Hippocampal formation (tissue), 2 donors: ENCODE measurements around the gene MEGF6.

Experiments used
- DNase-seq, 2 donors: peaks; one replicate each; lab custom pipeline; 2025; lab: John Stamatoyannopoulos, UW

Gene MEGF6

DNA sequence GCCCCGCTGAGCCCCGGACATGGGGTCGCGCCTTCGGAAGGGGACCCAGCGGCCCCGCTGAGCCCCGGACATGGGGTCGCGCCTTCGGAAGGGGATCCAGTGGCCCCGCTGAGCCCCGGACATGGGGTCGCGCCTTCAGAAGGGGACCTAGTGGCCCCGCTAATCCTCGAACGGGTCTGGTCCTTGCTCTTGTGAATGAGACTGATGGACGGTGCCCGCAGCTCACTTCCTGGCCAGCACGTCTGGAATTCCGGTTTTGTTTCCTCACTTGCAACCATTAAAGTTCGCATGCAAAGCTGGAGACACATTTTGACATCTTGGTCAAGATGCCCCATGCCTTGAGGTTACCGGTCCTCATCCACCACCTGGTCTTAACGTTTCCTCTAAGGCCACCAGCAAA, 33.0 kb upstream of the MEGF6 start:
- DNase-seq, result no peak

DNA sequence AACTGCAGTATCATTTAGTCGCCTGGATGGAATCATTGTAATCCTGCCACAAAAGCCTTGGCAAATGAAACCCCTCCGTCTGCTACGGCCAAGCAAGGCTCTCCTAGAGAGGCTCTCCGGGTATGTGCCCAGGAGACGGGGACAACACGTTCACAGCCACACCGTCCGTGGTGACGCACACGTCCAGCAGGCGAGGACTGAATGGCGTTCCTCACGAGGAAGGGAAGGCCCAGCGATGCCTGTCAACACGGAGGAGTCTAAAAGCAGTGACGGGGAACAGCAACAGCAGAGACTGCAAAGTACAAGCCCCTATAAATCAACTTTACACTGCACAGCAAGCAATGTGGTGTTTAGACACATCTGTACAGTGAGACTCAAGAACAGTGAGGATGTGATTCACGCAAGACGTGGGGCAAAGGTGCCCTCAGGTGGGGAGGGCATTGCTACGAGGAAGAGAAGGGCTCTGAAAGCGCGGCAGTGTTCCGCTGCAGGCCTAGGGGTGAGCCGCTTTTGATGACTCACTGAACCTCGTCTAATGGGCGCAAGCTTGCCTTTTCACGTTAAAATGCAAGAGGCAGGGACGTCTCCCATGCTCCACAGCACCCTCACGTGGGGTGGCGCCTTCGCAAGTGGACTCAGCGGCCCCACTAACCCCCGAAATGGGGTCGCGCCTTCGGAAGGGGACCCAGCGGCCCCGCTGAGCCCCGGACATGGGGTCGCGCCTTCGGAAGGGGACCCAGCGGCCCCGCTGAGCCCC, 31.8 kb upstream of the MEGF6 start:
- no peak for DNase-seq

DNA sequence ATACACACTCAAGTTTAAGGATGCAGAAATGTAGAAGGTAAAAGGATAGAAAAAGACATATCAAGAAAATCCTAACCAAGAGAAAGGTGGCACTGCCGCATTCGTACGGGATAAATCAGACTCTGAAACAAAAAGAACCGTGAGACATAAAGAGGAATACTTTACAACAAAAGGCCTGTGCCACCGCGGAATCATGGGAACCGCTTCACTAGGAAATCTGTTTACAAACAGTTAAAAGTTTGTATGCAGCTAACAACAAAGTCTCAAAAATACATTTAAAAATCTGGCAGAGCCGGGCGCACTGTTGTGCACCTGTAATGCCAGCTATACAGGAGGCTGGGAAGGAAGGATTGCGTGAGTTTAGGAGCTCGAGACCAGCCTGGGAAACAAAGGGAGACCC, 30.5 kb upstream of the MEGF6 start:
- no peak for DNase-seq

DNA sequence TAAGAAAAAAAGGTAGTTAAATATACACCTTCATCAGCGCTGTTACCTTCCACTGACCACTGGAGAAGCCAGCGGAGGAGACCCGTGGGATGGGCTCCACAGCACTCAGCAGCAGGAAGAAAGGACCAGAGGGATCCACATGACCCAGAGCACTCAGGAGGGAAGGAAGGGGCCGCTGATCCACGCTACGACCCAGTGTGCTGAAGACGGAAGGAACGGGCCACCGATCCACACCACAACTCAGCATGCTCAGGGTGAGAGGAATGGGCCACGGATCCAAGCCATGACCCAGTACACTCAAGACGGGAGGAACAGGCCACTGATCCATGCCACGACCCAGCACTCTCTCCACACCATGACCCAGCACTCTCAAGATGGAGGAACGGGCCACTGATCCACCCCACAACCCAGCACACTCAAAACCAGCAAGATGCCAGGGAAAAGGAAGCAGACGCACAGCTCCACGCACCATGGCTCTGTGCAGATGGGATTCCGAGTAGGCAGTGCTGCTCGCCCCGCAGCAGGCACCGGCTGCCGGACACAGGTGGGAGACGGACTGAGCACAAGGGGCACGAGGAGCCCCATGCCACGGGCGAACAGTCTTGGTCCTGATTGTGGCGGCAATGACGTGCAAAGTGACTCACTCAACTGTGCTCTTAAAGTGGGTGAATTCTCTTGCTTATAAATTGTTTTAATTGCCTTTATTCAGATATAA, 29.9 kb upstream of the MEGF6 start:
- DNase-seq, result no peak

DNA sequence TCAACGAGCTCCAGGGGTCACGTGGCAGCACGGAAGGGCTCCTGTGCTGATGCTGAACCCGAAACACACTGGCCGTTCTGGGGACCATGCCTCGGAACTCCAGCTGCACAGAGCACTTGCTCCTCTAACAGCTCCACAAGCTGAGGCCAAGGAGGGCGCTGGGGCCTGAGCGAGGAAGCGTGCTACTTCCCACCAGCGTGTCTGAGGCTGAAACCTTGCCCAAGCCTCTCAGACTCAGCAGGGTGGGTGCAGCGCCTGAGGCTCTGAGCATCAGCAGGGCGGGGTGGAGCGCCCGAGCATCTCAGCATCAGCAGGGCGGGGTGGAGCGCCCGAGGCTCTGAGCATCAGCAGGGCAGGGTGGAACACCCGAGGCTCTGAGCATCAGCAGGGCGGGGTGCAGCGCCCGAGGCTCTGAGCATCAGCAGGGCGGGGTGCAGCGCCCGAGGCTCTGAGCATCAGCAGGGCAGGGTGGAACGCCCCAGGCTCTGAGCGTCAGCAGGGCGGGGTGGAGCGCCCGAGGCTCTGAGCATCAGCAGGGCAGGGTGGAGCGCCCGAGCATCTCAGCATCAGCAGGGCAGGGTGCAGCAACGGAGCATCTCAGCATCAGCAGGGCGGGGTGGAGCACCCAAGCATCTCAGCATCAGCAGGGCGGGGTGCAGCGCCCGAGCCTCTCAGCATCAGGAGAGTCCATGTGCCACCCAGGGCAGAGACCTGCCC, 29.0 kb upstream of the MEGF6 start:
- DNase-seq, result no peak

DNA sequence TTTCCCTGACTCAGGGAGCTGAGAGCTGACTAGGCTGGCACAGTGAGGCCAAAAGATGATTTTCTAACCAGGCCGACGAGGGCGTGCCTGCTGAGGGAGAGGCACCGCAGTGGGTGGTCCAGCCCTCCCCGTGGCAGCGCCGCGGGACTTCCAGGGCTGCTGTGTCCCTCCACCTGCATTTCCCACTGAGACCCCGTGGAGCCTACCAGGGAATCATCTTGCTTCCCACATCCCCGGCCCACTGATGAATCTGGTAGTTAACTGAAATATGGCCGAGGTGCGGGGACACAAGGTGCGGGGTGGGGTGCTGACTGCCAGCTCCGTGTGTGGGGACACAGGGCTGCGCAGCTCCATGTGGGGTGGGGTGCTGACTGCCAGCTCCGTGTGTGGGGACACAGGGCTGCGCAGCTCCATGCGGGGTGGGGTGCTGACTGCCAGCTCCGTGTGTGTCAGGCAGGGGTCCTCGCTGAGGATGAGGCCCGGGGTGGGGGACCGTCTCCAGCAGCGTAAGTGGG, 28.1 kb upstream of the MEGF6 start:
- no peak for DNase-seq

DNA sequence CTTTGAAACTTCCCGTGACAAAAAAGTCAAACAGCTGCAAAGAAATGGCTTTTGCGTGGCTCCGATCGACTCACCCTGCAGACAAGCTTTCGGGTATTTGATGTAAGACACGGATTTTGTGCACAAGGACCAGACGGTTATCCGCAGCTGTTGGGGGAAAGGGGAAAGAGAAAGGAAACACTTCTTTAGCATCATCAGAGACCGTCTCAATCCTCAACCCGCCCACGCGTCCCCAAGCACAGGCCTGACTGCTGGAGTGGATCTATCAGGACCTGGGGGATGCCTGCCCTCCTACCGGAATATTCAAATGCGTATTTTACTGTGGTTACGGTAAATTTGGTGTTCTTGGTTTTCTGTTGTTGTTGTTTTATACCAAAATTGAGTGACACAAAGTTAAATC, 27.4 kb upstream of the MEGF6 start:
- DNase-seq, result no peak

DNA sequence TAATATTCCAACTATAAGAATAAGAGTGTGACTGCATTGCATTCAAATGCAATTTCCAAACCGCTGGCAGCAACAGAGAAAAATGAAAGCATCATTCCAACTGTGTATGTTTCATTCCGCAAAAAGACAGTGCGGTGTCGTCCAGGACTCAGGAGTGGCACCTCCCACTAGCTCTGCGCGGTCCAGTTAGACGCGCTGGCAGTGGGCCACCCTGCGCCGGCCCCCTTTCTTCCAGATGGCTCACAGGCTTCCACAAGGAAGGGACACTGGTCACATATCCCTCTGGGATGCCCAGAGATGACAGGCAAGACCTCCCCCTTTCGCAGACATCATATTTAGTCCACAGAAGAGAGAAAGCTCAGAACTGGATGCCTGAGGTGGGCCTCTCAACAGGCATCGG, 26.7 kb upstream of the MEGF6 start:
- no peak for DNase-seq

DNA sequence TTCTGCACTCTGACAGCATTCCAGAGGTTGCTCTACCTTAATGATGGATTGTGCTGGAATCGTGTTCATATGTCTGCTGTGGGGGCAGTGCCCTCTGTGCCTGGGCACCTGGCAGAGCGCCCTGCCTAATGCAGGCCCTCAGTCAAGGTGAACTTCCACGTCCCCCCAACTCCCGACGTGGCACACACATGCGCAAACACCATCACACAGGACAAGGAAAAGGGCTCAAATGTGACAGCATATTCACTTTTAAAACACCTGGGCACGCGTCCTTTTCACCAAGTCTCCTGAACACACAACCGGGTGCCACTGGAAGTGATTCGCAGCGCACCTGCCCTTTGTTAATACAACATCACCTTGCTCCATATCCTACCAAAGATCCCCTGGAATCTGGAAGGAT, 25.2 kb upstream of the MEGF6 start:
- no peak for DNase-seq

DNA sequence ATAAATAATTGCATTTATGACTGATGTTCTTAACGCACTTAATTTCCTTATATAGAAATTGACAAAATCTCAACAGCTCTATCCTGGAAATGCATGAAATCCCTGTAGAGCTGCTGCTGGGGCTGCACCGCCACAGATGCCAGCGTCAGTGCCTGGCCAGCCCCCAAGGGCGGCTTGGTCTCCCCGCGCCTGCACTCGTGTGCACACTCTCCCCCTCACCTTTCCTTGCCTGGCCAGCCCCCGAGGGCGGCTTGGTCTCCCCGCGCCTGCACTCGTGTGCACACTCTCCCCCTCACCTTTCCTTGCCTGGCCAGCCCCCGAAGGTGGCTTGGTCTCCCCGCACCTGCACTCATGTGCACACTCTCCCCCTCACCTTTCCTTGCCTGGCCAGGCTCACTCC, 24.8 kb upstream of the MEGF6 start:
- DNase-seq, result no peak

DNA sequence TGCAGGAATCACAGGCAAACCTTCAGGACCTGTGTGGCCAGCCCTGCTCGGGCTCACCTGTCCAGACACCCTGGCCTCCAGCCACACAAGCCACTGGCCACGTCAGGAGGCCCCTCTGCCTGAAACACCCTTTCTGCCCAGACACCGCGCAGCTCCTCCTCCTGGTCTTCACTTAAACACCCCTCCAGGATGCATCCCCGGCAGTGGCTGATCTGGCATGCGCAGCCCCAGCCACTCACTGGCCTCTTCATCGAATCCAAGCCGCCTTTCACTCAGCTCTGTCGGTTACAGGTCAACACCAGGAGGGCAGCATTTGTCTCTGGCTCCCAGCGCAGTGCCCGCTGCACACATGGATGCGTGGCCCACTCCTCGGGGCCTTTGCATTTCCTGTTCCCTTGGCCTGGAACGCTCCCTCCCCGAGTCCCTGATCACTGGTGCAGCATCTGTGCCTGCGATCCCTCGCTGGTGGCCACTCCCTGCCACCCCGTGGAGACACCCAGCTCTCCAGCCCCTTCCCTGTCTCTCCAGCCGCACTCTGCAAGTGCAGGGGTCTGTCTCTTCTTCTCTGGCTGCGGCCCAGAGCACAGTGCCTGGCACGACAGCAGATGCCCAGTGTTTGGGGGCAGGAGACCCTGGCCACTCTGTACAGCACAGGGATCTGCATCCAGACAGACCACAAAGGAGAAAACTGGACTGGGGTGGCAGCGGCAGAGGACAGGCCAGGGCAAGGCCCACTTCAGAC, 22.9 kb upstream of the MEGF6 start:
- no peak for DNase-seq

DNA sequence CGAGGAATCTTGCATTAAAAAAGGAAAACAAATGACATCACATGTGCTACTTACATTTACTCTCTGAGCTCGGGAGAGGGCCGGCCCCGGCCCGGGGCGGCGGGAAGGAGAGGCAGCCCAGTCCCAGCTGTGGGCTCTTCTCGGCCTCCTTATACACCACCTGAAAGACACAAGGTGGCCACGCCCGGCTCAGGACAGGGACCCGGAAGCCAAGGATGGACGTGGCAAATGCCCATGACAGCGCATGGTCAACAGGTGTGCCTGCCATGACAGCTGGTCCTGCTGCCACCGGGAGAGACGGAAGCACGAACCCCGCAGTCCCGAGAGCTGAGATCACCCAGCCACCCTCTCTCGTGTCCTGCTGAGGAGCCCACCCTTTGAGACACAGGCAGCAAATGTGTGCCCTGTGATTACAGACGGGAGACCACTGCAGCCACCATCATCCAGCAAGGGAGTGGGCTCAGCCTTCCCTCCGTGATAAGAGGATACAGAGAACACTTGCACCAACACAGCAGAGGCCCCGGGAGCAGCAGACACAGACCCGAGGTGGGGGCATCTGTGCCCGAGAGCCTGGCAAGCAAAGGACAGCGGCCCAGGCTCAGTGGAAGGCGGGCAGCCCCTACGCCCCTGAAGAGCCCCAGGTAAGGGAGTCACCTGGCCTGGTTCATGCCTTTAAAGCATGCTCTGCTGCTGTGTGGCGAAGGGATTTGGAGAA, 22.2 kb upstream of the MEGF6 start:
- DNase-seq, result no peak

DNA sequence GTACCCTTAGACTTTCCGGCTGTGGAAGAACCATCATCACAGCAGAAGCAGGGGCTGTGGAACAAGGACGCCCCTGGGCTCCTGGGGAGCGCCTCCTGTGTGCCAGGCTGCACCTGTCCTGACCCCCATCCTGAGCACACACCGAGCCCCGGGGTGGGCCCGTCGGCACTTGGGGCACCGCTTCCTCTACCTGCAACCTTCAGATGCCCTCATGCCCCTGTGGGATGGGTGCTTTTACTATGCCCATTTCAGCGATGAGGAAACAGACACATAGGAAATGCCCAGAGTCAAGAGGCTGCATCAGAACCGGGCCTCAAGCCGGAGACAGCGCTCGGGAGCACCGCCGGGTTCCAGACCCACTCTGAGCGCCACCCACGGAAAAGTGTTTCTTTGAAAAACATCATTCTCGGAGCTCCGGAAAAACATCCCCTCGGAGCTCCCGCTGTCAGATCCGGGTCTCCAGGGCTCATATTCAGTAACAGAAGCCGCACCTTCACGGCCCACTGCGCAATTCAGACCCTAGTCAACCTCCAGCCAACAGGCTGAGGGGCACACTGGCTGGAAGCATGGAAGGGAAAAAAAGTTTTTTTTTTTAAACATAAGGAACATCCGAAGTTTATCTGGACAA, 21.5 kb upstream of the MEGF6 start:
- DNase-seq, result no peak

DNA sequence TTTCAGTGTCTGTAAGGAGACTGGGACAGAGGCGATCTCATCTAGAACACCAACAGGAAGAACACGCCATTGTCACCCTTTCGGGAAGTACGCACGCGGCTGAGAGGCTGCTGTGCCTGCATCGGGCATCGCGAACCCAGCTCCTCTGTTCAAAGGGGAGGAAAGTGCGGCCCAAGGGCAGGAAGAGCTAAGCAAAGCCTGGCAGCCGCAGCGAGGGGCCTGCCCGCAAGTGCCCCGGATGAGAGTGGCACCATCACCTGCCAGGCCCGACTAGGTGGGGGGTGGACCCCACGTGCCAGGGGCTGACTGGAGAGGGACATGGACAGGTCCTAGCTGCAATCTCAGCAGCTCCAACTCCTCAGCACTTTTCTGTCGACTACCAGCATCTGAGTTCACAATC, 21.0 kb upstream of the MEGF6 start:
- no peak for DNase-seq

DNA sequence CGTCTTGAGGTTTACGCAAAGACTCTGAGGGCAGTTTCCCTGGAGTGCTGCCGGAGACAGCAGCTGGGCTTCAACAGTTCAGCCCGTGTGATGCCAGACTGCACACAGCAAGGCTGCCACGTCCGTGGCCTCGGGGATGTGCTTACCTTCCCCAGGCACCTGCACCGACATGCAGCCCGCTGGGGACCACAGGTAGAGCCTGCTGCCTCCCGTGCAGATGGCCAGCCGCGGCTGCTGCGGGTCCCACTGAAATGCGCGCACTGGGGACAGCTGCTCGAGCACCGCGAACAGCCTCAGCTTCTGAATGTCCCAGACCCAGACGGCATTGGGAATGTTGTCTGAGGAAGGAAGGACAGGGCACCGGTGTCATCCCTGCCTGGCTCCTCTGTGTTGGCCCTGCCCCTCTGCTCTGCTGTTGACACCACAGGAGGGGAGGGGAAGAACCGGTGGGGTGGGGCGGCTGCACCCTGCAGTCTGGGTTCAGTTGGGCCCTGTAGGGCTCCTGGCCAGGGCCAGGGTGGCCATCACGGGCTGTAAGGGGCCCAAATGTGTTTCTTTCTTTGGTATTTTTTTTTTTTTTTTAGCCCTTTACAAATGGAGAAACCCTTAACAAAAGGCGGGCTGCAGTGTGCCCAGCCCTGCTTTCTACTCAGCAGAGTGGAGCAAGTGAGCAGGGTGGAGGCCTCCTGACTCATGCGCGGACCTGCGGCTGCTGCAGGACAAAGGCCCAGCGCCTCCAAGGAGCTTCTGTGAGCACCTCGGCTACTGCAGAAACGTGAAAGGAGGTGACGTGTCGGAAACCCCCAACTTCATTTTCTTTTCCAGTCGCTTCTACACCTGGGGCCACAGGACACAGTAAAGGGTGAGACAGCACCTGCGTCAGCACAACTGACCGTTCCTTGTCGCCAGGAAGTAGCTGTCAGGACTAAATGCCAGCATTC, 20.3 kb upstream of the MEGF6 start:
- no peak for DNase-seq

DNA sequence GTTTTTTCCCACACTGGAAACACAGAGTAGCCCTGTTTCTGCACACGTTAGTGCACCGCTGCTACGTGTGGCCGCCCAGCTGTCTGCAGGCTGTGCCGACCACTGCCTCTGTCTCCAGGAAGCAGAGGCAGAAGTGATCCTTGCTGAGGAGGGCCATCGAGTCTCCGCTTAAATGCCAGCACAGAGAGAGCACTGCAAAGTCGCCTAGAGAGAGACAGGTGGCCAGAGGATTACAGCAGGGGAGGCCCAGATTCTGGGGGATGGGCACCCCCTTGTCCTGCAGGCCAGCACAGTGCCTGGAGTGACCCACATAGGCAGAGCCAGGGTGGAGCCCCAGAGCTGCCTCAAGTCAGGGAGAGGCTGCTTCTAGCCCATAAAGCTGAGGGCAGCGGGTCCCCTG, 19.6 kb upstream of the MEGF6 start:
- DNase-seq, result no peak

DNA sequence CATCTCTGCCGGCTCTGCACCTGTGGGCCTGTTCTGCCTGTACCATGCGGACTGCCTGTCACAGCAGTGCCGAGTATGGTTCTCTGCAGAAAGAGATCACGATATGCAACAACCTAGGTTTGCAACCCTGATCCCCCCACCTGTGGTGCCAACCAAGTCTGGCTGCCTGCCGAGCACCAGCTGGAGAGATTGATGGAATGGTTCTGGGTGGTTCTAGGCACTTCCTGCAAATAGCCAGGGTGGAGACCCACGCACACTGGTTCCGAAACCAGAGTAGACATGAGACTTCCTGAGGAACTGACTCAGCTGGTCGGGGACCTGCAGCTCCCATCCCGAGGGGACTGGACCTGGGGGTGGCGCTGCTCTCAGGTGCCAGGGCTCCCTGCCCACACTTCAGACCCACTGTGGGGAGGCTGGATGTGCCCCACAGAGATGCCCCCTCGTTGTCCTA, 18.9 kb upstream of the MEGF6 start:
- no peak for DNase-seq

DNA sequence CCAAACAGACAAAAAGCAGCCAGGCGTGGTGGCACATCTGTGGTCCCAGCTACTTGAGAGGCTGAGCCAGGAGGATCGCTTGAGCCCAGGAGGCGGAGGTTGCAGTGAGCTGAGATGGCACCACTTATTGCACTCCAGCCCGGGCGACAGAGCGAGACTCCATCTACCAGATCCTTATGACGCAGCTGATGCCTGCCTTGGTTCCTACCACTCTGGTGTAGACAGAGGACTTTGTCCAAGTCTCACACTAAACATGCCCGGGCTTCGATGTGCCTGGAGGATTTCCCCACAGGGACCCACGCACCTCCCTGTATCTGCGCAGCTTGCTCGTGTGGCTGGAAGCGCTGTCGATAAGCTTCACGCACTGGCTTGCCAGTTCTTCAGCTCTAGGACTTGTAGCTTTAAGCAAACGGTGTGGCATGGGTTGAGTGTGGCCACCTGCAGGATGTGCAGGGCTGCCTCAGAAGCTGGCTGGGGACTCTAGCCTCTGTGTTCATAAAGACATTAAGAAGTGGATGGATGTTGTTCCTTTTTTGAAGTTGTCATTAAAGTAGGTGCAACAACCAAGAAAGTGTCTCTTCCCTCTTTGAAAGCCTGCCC, 18.4 kb upstream of the MEGF6 start:
- DNase-seq, result no peak

DNA sequence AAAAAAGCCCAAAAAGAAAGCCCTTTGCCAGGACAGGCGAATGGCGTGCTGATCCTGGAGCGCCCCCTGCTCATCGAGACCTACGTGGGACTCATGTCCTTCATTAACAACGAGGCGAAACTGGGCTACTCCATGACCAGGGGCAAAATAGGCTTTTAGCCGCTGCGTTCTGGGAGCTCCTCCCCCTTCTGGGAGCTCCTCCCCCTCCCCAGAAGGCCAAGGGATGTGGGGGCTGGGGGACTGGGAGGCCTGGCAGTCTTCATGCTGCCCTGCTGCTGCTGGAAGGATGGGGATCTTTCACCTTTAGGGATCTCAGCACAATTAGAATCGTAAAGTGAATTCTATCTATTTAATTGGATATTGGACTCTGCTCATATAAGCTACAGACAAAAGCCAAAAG, 17.1 kb upstream of the MEGF6 start:
- DNase-seq, result no peak
